Amniotic stem cell (primary cell): ENCODE data around the gene ARHGEF40.

Source experiments
- DNase-seq: peaks from one replicate; lab custom pipeline; 2025; lab: John Stamatoyannopoulos, UW

ARHGEF40 gene

GRCh38 chr14:21121122-21121521 is 51.0 kb downstream of the ARHGEF40 start:
- DNase-seq = no peak

GRCh38 chr14:21123429-21123828 is 53.3 kb downstream of the ARHGEF40 start:
- DNase-seq = no peak

- DNase-seq = no peak
These were observed 63.8 kb downstream of the ARHGEF40 start for GRCh38 chr14:21133901-21134300.

GRCh38 chr14:21136024-21136423 is 65.9 kb downstream of the ARHGEF40 start:
- no peak for DNase-seq
